ENCODE measurements around the gene PHLDB2. TPM values are rescaled to one million over a fixed set of nuclear protein-coding genes. Genes with fewer than 3 reads are reported as not detected.

PHLDB2 gene
- total and polyA plus RNA-seq, 12 donors, result 6.2 to 39.6 (median 13.9) TPM

DNA sequence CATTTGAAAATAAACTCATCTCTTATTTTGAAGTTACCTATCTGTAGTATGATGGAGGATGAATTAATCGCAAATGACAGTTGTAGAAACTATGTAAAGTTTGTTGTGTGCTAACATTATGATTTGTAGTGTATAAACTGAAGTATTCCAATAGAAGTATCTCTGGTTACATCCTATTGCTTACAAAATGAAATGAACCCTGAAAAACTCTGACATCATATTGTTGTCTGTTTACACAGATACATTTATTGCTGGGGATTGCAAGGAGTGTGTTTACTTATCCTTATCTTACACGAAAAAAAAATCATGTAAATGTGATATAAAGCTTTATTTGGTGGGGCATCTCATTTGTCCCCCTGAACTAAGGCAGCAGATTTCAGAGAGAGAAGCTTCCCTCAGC, 117.2 kb downstream of the PHLDB2 start:
- no peaks in the 10 kb centered on the region for H3K9me3 ChIP-seq (replicated peaks in 1 of 3)
- H3K27ac ChIP-seq, result no peak overlapping the region
- H3K4me3 ChIP-seq, result no peak overlapping the region
- TF ChIP-seq, protein P1, sequence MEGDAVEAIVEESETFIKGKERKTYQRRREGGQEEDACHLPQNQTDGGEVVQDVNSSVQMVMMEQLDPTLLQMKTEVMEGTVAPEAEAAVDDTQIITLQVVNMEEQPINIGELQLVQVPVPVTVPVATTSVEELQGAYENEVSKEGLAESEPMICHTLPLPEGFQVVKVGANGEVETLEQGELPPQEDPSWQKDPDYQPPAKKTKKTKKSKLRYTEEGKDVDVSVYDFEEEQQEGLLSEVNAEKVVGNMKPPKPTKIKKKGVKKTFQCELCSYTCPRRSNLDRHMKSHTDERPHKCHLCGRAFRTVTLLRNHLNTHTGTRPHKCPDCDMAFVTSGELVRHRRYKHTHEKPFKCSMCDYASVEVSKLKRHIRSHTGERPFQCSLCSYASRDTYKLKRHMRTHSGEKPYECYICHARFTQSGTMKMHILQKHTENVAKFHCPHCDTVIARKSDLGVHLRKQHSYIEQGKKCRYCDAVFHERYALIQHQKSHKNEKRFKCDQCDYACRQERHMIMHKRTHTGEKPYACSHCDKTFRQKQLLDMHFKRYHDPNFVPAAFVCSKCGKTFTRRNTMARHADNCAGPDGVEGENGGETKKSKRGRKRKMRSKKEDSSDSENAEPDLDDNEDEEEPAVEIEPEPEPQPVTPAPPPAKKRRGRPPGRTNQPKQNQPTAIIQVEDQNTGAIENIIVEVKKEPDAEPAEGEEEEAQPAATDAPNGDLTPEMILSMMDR (IDR thresholded peaks at IDR 0.05), result no peak
- no peak for TF ChIP-seq POLR2A (IDR thresholded peaks at IDR 0.05)
- 74 to 76% (median 75%) methylated on average over 2 of the region's 2 CpGs for WGBS, 4 donors
- no peak for DNase-seq
- H3K27me3 ChIP-seq, result no peaks in the 10 kb centered on the region
- intact Hi-C loops (cut with DNase I), result no loop called here
- no peaks in the 10 kb centered on the region for H3K36me3 ChIP-seq (replicated peaks in 1 of 2)
- peaks cover 6 to 17% of the 10 kb centered on the region in 2 donors for H3K4me1 ChIP-seq (replicated peaks in 1 of 2)

GRCh38 chr3:111978583-111979433, 119.7 kb downstream of the PHLDB2 start, which contains the start of gene ABHD10:
Gene ABHD10 (plus strand): TSS chr3:111979026. CDS start chr3:111979062, 36 bp downstream.
- peak within 1 kb of the TSS in 4 of 5 donors; percentile 78 to 91 (median 86) for H3K27ac ChIP-seq
- whole genome bisulfite sequencing, 4 donors, result 2 to 4% (median 3%) methylated on average over 20 to 61 of the region's 61 CpGs
- TF ChIP-seq, protein P1 (IDR thresholded peaks at IDR 0.05), result no peak
- TF ChIP-seq POLR2A (IDR thresholded peaks at IDR 0.05), result peak; percentile 88 to 97
- intact Hi-C loops (cut with DNase I), result no loop called here
- H3K4me1 ChIP-seq (replicated peaks in 1 of 2), result peaks cover 6 to 33% of the 10 kb centered on the region in 2 donors
- no peaks in the 10 kb centered on the region for H3K27me3 ChIP-seq
- no peaks in the 10 kb centered on the region for H3K36me3 ChIP-seq (replicated peaks in 1 of 2)
- DNase-seq, result peak; percentile 97 to 99 (median 98)
- H3K9me3 ChIP-seq (replicated peaks in 1 of 3), result no peaks in the 10 kb centered on the region
- peak within 1 kb of the TSS; percentile 59 to 92 (median 82) for H3K4me3 ChIP-seq

- H3K9me3 ChIP-seq (replicated peaks in 1 of 3), result no peaks in the 10 kb centered on the region
- H3K27me3 ChIP-seq, result no peaks in the 10 kb centered on the region
- H3K27ac ChIP-seq, result peak overlapping the region in 4 of 5 donors; percentile 78 to 91 (median 86)
- peaks cover 6 to 33% of the 10 kb centered on the region in 2 donors for H3K4me1 ChIP-seq (replicated peaks in 1 of 2)
- no peak for DNase-seq
- peak overlapping the region; percentile 59 to 92 (median 82) for H3K4me3 ChIP-seq
- WGBS, 4 donors, result 18 to 20% (median 19%) methylated on average over 5 of the region's 5 CpGs
- intact Hi-C loops (cut with DNase I), result no loop called here
- TF ChIP-seq POLR2A (IDR thresholded peaks at IDR 0.05), result no peak
- TF ChIP-seq, protein P1 (IDR thresholded peaks at IDR 0.05), result no peak
- no peaks in the 10 kb centered on the region for H3K36me3 ChIP-seq (replicated peaks in 1 of 2)
Measured at GRCh38 chr3:111979434-111980038, 120.5 kb downstream of the PHLDB2 start.

DNA sequence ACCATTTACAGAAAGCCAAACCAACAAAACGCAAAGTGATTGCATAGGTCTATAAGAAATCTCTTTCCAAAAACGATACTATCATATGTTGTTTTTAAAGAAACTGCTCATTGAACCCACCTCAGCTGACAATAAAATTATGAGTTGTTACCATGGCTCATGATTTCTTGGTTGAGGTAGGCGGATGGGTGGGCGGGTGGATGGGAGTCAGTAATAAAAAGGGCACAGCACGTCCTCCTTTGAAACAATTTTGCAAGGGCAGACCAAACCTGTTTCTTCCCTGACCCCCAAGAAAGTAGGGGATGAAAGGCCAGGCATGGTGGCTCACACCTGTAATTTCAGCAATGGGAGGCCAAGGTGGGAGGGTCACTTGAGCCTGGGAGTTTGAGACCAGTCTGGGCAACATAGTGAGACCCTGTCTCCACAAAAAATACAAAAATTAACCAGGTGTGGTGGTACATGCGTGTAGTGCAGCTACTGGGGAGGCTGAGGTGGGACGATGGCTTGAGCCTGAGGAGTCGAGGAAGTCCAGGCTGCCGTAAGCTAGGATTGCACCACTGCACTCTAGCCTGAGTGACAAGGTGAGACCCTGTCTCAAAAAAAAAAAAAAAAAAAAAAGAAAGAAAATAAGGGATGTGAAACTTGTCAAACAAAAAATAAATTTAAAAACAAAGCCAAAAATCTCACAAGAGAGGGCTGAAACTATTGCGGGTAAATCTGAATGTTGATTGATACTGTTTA, 121.8 kb downstream of the PHLDB2 start:
- no peak overlapping the region for H3K27ac ChIP-seq
- peaks cover 6 to 33% of the 10 kb centered on the region in 2 donors for H3K4me1 ChIP-seq (replicated peaks in 1 of 2)
- no peaks in the 10 kb centered on the region for H3K9me3 ChIP-seq (replicated peaks in 1 of 3)
- TF ChIP-seq, protein P1 (IDR thresholded peaks at IDR 0.05), result no peak
- no peak for TF ChIP-seq POLR2A (IDR thresholded peaks at IDR 0.05)
- intact Hi-C loops (cut with DNase I), result no loop called here
- no peaks in the 10 kb centered on the region for H3K27me3 ChIP-seq
- no peaks in the 10 kb centered on the region for H3K36me3 ChIP-seq (replicated peaks in 1 of 2)
- WGBS, 4 donors, result 84 to 89% (median 87%) methylated on average over 10 of the region's 10 CpGs
- no peak for DNase-seq
- no peak overlapping the region for H3K4me3 ChIP-seq
